Astrocyte (in vitro differentiated cells and primary cell): Measurements from ENCODE around the gene ANKRD40CL. TPM values are rescaled to one million over a fixed set of nuclear protein-coding genes. Genes with fewer than 3 reads are reported as not detected.

Source experiments
- DNase-seq: peaks from one replicate; pipeline ENCODE4 v3.0.0-alpha.2; 2010; ENCODE audit warnings: low read depth
- FAIRE-seq: peaks from 2 replicates; lab custom pipeline; 2011; peaks lifted over from hg19 to GRCh38; lab: Jason Lieb, UNC
- H2AFZ ChIP-seq: 2 replicates; pipeline ENCODE4 v1.6.0; 2012; ENCODE audit warnings: low read depth, low read length, inconsistent platforms
- H3K27ac ChIP-seq: 2 replicates; pipeline ENCODE4 v1.5.1; 2011; ENCODE audit warnings: low read depth, low read length, inconsistent platforms
- H3K27me3 ChIP-seq: 2 replicates; pipeline ENCODE4 v1.6.0; 2011; ENCODE audit warnings: low read length, inconsistent platforms; ENCODE audit not compliant: insufficient read depth
- H3K36me3 ChIP-seq: 2 replicates; pipeline ENCODE4 v1.5.1; 2011; ENCODE audit warnings: low read length, inconsistent platforms; ENCODE audit not compliant: insufficient read depth
- H3K4me1 ChIP-seq: 2 replicates; pipeline ENCODE4 v1.5.1; 2011; ENCODE audit warnings: low read length, inconsistent platforms; ENCODE audit not compliant: insufficient read depth
- H3K4me2 ChIP-seq: 2 replicates; pipeline ENCODE4 v1.6.0; 2012; ENCODE audit warnings: low read length, inconsistent platforms
- H3K4me3 ChIP-seq: 2 replicates; pipeline ENCODE4 v1.5.1; 2011; ENCODE audit warnings: low read depth, mild to moderate bottlenecking, low read length, inconsistent platforms; ENCODE audit not compliant: insufficient read depth
- H3K79me2 ChIP-seq: 2 replicates; pipeline ENCODE4 v1.6.0; 2012; ENCODE audit warnings: mild to moderate bottlenecking, low read length, inconsistent platforms; ENCODE audit not compliant: insufficient read depth
- H3K9ac ChIP-seq: 2 replicates; pipeline ENCODE4 v1.6.0; 2012; ENCODE audit warnings: mild to moderate bottlenecking, low read length, inconsistent platforms
- H3K9me3 ChIP-seq: 2 replicates; pipeline ENCODE4 v1.5.1; 2012; ENCODE audit warnings: low read depth, mild to moderate bottlenecking, low read length, inconsistent platforms; ENCODE audit not compliant: insufficient read depth
- H4K20me1 ChIP-seq: 2 replicates; pipeline ENCODE4 v1.6.0; 2012; ENCODE audit warnings: low read length, inconsistent platforms; ENCODE audit not compliant: insufficient read depth
- H3K27ac Mint-ChIP-seq: one replicate; pipeline ENCODE4 v1.8.0; 2021; ENCODE audit warnings: mild to moderate bottlenecking, mixed read lengths; ENCODE audit not compliant: unreplicated experiment
- H3K27me3 Mint-ChIP-seq: one replicate; pipeline ENCODE4 v1.8.0; 2021; ENCODE audit warnings: low read depth, mixed read lengths; ENCODE audit not compliant: unreplicated experiment
- H3K36me3 Mint-ChIP-seq: one replicate; pipeline ENCODE4 v1.8.0; 2021; ENCODE audit warnings: low read depth, mixed read lengths; ENCODE audit not compliant: unreplicated experiment
- H3K4me1 Mint-ChIP-seq: one replicate; pipeline ENCODE4 v1.8.0; 2021; ENCODE audit warnings: low read depth, mixed read lengths; ENCODE audit not compliant: unreplicated experiment
- H3K4me3 Mint-ChIP-seq: one replicate; pipeline ENCODE4 v1.8.0; 2021; ENCODE audit warnings: mild to moderate bottlenecking, moderate library complexity, mixed read lengths; ENCODE audit not compliant: unreplicated experiment
- H3K9me3 Mint-ChIP-seq: one replicate; pipeline ENCODE4 v1.8.0; 2021; ENCODE audit warnings: mild to moderate bottlenecking, mixed read lengths; ENCODE audit not compliant: unreplicated experiment
- CTCF ChIP-seq: IDR thresholded peaks from 2 replicates; pipeline ENCODE4 v1.5.1; 2011; ENCODE audit warnings: low read depth, mild to moderate bottlenecking, inconsistent platforms, low read length, moderate library complexity; ENCODE audit not compliant: insufficient read depth
- EZH2 ChIP-seq: IDR thresholded peaks from 2 replicates; pipeline ENCODE4 v1.6.1; 2012; ENCODE audit warnings: mild to moderate bottlenecking, low read length, inconsistent platforms; ENCODE audit not compliant: insufficient read depth
- total RNA-seq: library from RNA; stranded (reverse); gene quantifications from 2 replicates; pipeline ENCODE4 v1.2.1, GENCODE V29; 2021

Gene ANKRD40CL
- total RNA-seq, 1 donor from 2014 or later: not detected

GRCh38 chr17:50735287-50735686, 32.0 kb downstream of the ANKRD40CL start:
- Mint-ChIP-seq H3K27me3 (no peaks in the 10 kb centered on the region), H3K27ac (no peak overlapping the region), H3K9me3 (no peaks in the 10 kb centered on the region), H3K4me1 (peaks cover 27% of the 10 kb centered on the region), H3K4me3 (no peak overlapping the region), H3K36me3 (peaks cover 8% of the 10 kb centered on the region)
- Histone ChIP-seq H3K9me3 (no peaks in the 10 kb centered on the region), H3K9ac (no peak overlapping the region), H3K4me3 (no peak overlapping the region), H3K27me3 (no peaks in the 10 kb centered on the region), H4K20me1 (peaks cover 89% of the 10 kb centered on the region), H2AFZ (no peak overlapping the region), H3K36me3 (peaks cover 14% of the 10 kb centered on the region), H3K4me2 (no peak overlapping the region), H3K79me2 (peaks cover 98% of the 10 kb centered on the region), H3K27ac (no peak overlapping the region), H3K4me1 (peaks cover 3% of the 10 kb centered on the region)
- TF ChIP-seq EZH2 (no peak), CTCF (no peak)
- FAIRE-seq (no peak), DNase-seq (no peak)

- no peaks in the 10 kb centered on the region for H3K9me3 Mint-ChIP-seq
- H3K27ac Mint-ChIP-seq: peak overlapping the region; percentile 9
- no peak overlapping the region for H3K4me2 ChIP-seq
- peaks cover 17% of the 10 kb centered on the region for H3K4me1 Mint-ChIP-seq
- H2AFZ ChIP-seq: no peak overlapping the region
- no peak for FAIRE-seq
- no peaks in the 10 kb centered on the region for H3K27me3 Mint-ChIP-seq
- no peaks in the 10 kb centered on the region for H3K9me3 ChIP-seq
- no peak for DNase-seq
- H3K4me3 ChIP-seq: no peak overlapping the region
- no peaks in the 10 kb centered on the region for H3K36me3 Mint-ChIP-seq
- peaks cover 89% of the 10 kb centered on the region for H4K20me1 ChIP-seq
- H3K27me3 ChIP-seq: no peaks in the 10 kb centered on the region
- H3K36me3 ChIP-seq: no peaks in the 10 kb centered on the region
- peak overlapping the region; percentile 64 for H3K4me3 Mint-ChIP-seq
- no peak overlapping the region for H3K9ac ChIP-seq
- no peak for TF ChIP-seq EZH2
- TF ChIP-seq CTCF: no peak
- H3K27ac ChIP-seq: no peak overlapping the region
- peaks cover 98% of the 10 kb centered on the region for H3K79me2 ChIP-seq
- H3K4me1 ChIP-seq: no peaks in the 10 kb centered on the region
Measured at GRCh38 chr17:50731575-50732460, 35.5 kb downstream of the ANKRD40CL start.
